HCT116 (cell line): ENCODE data around the gene SYNJ2. TPM values are rescaled to one million over a fixed set of nuclear protein-coding genes. Genes with fewer than 3 reads are reported as not detected.

Experiments
- ATAC-seq: fragments of 200-7000 bp; cut with Tn5 transposase; 2 replicates; pipeline ENCODE4 v1.9.1; 2020; ENCODE audit warnings: mild to moderate bottlenecking, moderate library complexity
- BruUV-seq: library from RNA; stranded (reverse); fragments of 400-500 nt; replicated peaks from 2 replicates; lab custom pipeline; 2021; lab: Mats Ljungman, UMichigan
- CTCF ChIA-PET: fragments of 300-600 bp; sonication (Branson Sonifier 250); formaldehyde crosslinking; loops from one replicate; lab custom pipeline; 2021; ENCODE audit warnings: antibody characterized with exemption; lab: Charles Lee
- POLR2A ChIA-PET: fragments of 300-600, 350-600 bp; sonication (Branson Sonifier 250); formaldehyde crosslinking; loops from one replicate; lab custom pipeline; 2021; ENCODE audit warnings: antibody characterized with exemption; lab: Charles Lee
- RAD21 ChIA-PET, 2 experiments: fragments of 300-600 bp; sonication (Branson Sonifier 250); formaldehyde crosslinking; loops; one replicate each; lab custom pipeline; 2023; ENCODE audit warnings: low total read pairs in 2 of 2; ENCODE audit not compliant: uncharacterized antibody in 2 of 2, unreplicated experiment in 2 of 2, low non-redundant PET in 1 of 2; lab: Charles Lee
- DNase-seq: peaks from one replicate; pipeline ENCODE4 v3.0.0-alpha.2; 2010; ENCODE audit warnings: low read depth, low spot score
- H2AFZ ChIP-seq: fragments of 200-600 bp; shearing (Covaris generic), sonication (generic); 2 replicates; pipeline ENCODE4 v1.6.1; 2017; ENCODE audit warnings: low read depth, mixed run types, mixed read lengths, antibody characterized with exemption, low read length; ENCODE audit not compliant: poor library complexity, severe bottlenecking
- H3K27ac ChIP-seq: 2 replicates; pipeline ENCODE4 v1.5.1; 2012; ENCODE audit warnings: low read depth, low read length
- H3K27me3 ChIP-seq: fragments of 200-600 bp; sonication (generic); 2 replicates; pipeline ENCODE4 v1.6.1; 2016; ENCODE audit warnings: mixed run types, low read length, mixed read lengths; ENCODE audit not compliant: insufficient read depth
- H3K36me3 ChIP-seq, 2 experiments: fragments of 200-500 bp in 1 of 2; fragments of 200-600 bp in 1 of 2; sonication (Bioruptor generic) in 1 of 2; sonication (generic) in 1 of 2; 2 replicates each; pipeline versions ENCODE4 v1.5.1 to v1.6.1; 2014 to 2016; ENCODE audit warnings: low read length in 2 of 2, inconsistent platforms in 1 of 2, mixed read lengths in 1 of 2, mixed run types in 1 of 2; ENCODE audit not compliant: insufficient read depth in 2 of 2, control insufficient read depth in 1 of 2
- H3K4me1 ChIP-seq, 2 experiments: fragments of 200-600 bp in 1 of 2; sonication (generic) in 1 of 2; 2 replicates each; pipeline versions ENCODE4 v1.5.1 to v1.6.1; 2012 to 2017; ENCODE audit warnings: low read length in 2 of 2, inconsistent platforms in 1 of 2, mild to moderate bottlenecking in 1 of 2, mixed read lengths in 1 of 2, mixed run types in 1 of 2, moderate library complexity in 1 of 2; ENCODE audit not compliant: insufficient read depth in 2 of 2, control insufficient read depth in 1 of 2
- H3K4me2 ChIP-seq: fragments of 200-600 bp; sonication (generic); 2 replicates; pipeline ENCODE4 v1.6.1; 2017; ENCODE audit warnings: mixed run types, low read length, mixed read lengths
- H3K4me3 ChIP-seq, 2 experiments: fragments of 200-600 bp in 1 of 2; sonication (generic) in 1 of 2; replicated peaks in 1 of 2; 2 replicates each; pipeline ENCODE4 v1.5.1; 2011 to 2016; ENCODE audit warnings: low read length in 2 of 2, control low read depth in 1 of 2, low read depth in 1 of 2, mild to moderate bottlenecking in 1 of 2, mixed read lengths in 1 of 2, mixed run types in 1 of 2
- H3K79me2 ChIP-seq: fragments of 200-600 bp; sonication (generic); 2 replicates; pipeline ENCODE4 v1.6.1; 2017; ENCODE audit warnings: mild to moderate bottlenecking, mixed run types, low read length, moderate library complexity, mixed read lengths; ENCODE audit not compliant: insufficient read depth
- H3K9ac ChIP-seq: fragments of 200-600 bp; sonication (generic); 2 replicates; pipeline ENCODE4 v1.6.1; 2016; ENCODE audit warnings: low read length, mixed read lengths
- H3K9me2 ChIP-seq: fragments of 200-600 bp; sonication (generic), shearing (Covaris generic); 2 replicates; pipeline ENCODE4 v1.6.1; 2017; ENCODE audit warnings: mixed run types, mild to moderate bottlenecking, moderate library complexity; ENCODE audit not compliant: insufficient read depth
- H3K9me3 ChIP-seq, 2 experiments: fragments of 200-500 bp in 1 of 2; fragments of 200-600 bp in 1 of 2; sonication (Bioruptor generic) in 1 of 2; sonication (generic) in 1 of 2; 2 replicates each; pipeline ENCODE4 v1.6.1; 2014 to 2017; ENCODE audit warnings: low read length in 2 of 2, mixed read lengths in 2 of 2, inconsistent platforms in 1 of 2, low read depth in 1 of 2, mild to moderate bottlenecking in 1 of 2, mixed run types in 1 of 2, moderate library complexity in 1 of 2; ENCODE audit not compliant: control insufficient read depth in 1 of 2, insufficient read depth in 1 of 2
- H4K20me1 ChIP-seq: fragments of 200-600 bp; sonication (generic), shearing (Covaris generic); 2 replicates; pipeline ENCODE4 v1.6.1; 2017; ENCODE audit warnings: mixed run types, mild to moderate bottlenecking, moderate library complexity; ENCODE audit not compliant: insufficient read depth
- CBX3 ChIP-seq: IDR thresholded peaks from 2 replicates; pipeline ENCODE4 v1.6.1; 2012; ENCODE audit warnings: low read depth
- CEBPB ChIP-seq: IDR thresholded peaks from 2 replicates; pipeline ENCODE4 v1.6.1; 2012; ENCODE audit warnings: low read depth
- EGR1 ChIP-seq: IDR thresholded peaks from 2 replicates; pipeline ENCODE4 v1.6.1; 2012; ENCODE audit warnings: low read depth
- EZH2 ChIP-seq: fragments of 200-600 bp; sonication (generic); IDR thresholded peaks from 2 replicates; pipeline ENCODE4 v1.6.1; 2017; ENCODE audit warnings: antibody characterized with exemption, mixed run types
- EZH2phosphoT487 ChIP-seq: fragments of 200-600 bp; IDR thresholded peaks from 2 replicates; pipeline ENCODE4 v1.6.1; 2018; ENCODE audit warnings: antibody characterized with exemption, borderline replicate concordance
- FOSL1 ChIP-seq: IDR thresholded peaks from 2 replicates; pipeline ENCODE4 v1.6.1; 2012; ENCODE audit warnings: low read depth
- JUND ChIP-seq: IDR thresholded peaks from 2 replicates; pipeline ENCODE4 v1.6.1; 2012
- POLR2A ChIP-seq: IDR thresholded peaks from 2 replicates; pipeline ENCODE4 v1.7.0; 2011; ENCODE audit warnings: borderline replicate concordance; ENCODE audit not compliant: insufficient read depth, insufficient read length; ENCODE audit errors: extremely low read depth
- POLR2AphosphoS5 ChIP-seq: IDR thresholded peaks from 2 replicates; pipeline ENCODE4 v1.6.1; 2011; ENCODE audit warnings: mild to moderate bottlenecking, low read depth, low read length, moderate library complexity
- RAD21 ChIP-seq: IDR thresholded peaks from 2 replicates; pipeline ENCODE4 v1.6.1; 2012; ENCODE audit warnings: low read depth, mild to moderate bottlenecking
- REST ChIP-seq: IDR thresholded peaks from 2 replicates; pipeline ENCODE4 v1.6.1; 2012; ENCODE audit warnings: low read depth
- SRF ChIP-seq: IDR thresholded peaks from 2 replicates; pipeline ENCODE4 v1.6.1; 2012; ENCODE audit warnings: low read depth
- YY1 ChIP-seq: IDR thresholded peaks from 2 replicates; pipeline ENCODE4 v1.6.1; 2011; ENCODE audit warnings: low read length, low read depth, moderate library complexity, mild to moderate bottlenecking; ENCODE audit not compliant: insufficient replicate concordance; ENCODE audit errors: extremely low read depth
- ZFX ChIP-seq: fragments of 450-650 bp; IDR thresholded peaks from 2 replicates; pipeline ENCODE4 v1.6.1; 2017
- ZNF274 ChIP-seq: fragments of 200-500 bp; sonication (Bioruptor generic); IDR thresholded peaks from 2 replicates; pipeline ENCODE4 v1.6.1; 2014; ENCODE audit warnings: mild to moderate bottlenecking, low read depth, low read length, inconsistent platforms
- intact Hi-C: fragments of 100-400 bp; cut with micrococcal nuclease; formaldehyde crosslinking; loops from 2 replicates; pipeline ENCODE4 v1.10.0; 2022
- total RNA-seq: library from RNA; stranded (reverse); gene quantifications from one replicate; pipeline ENCODE4 v1.2.1, GENCODE V29; 2021; ENCODE audit not compliant: unreplicated experiment

SYNJ2 gene
- total RNA-seq, 1 experiment from 2014 or later, result 23.9 TPM

GRCh38 chr6:157974341-157974894 lies 7.2 kb upstream of the SYNJ2 start:
- no peaks in the 10 kb centered on the region for H3K9me3 ChIP-seq
- ChIA-PET POLR2A (no interaction called here), CTCF (no interaction called here), RAD21 (no interaction called here)
- DNase-seq (no peak), ATAC-seq (0 out of 2 replicates have a peak, but pooled peaks have one; percentile 30)
- no peak overlapping the region for H3K27ac ChIP-seq
- no peak overlapping the region for H3K9ac ChIP-seq
- intact Hi-C loops, result no loop called here
- H2AFZ ChIP-seq, result no peak overlapping the region
- H3K4me1 ChIP-seq, result peaks cover 0 to 10% of the 10 kb centered on the region in 2 experiments; a peak in 3 of 4 replicates
- H3K27me3 ChIP-seq, result no peaks in the 10 kb centered on the region
- H3K36me3 ChIP-seq, result no peaks in the 10 kb centered on the region
- H4K20me1 ChIP-seq, result no peaks in the 10 kb centered on the region
- no peak overlapping the region; the same call in 1 of the 2 replicates for H3K4me2 ChIP-seq
- no peak overlapping the region for H3K4me3 ChIP-seq
- H3K9me2 ChIP-seq, result no peaks in the 10 kb centered on the region
- TF ChIP-seq CBX3 (no peak), JUND (no peak), POLR2A (no peak), EZH2 (no peak), YY1 (no peak), RAD21 (no peak), EGR1 (no peak), ZFX (no peak), EZH2phosphoT487 (no peak), REST (no peak), ZNF274 (no peak), FOSL1 (no peak), CEBPB (no peak), POLR2AphosphoS5 (no peak), SRF (no peak)
- TF ChIP-seq, all 23 proteins: peak for 0
- no peaks in the 10 kb centered on the region for H3K79me2 ChIP-seq
- no TSS peak for BruUV-seq
